DOHH2 (cell line): ENCODE measurements around the gene ATL2.
"Not testable (repeated sequence)": the region's sequence is repeated elsewhere in the genome, so short reads cannot be mapped to it uniquely, and the experiment has no call there.

Experiments used
- CTCF ChIP-seq: fragments of 200-600 bp; sonication (generic); IDR thresholded peaks from one replicate; pipeline ENCODE4 v1.5.1; 2014; ENCODE audit warnings: antibody characterized with exemption, mild to moderate bottlenecking, low read depth, low read length; ENCODE audit not compliant: poor library complexity, severe bottlenecking
- EZH2phosphoT487 ChIP-seq: fragments of 200-600 bp; sonication (generic); IDR thresholded peaks from 2 replicates; pipeline ENCODE4 v1.6.1; 2017; ENCODE audit warnings: borderline replicate concordance, mild to moderate bottlenecking, antibody characterized with exemption, low read length, moderate library complexity, mixed read lengths

- TF ChIP-seq CTCF, EZH2phosphoT487: not testable (repeated sequence)
These were observed 6.7 kb upstream of the ATL2 start for GRCh38 chr2:38383741-38384140.
